ENCODE results near the gene ZNF804A.

GRCh38 chr2:184620367-184620766 is 22.0 kb downstream of the ZNF804A start:
- no peak for TF ChIP-seq POLR2A (IDR thresholded peaks at IDR 0.05)
- TF ChIP-seq, protein P1, sequence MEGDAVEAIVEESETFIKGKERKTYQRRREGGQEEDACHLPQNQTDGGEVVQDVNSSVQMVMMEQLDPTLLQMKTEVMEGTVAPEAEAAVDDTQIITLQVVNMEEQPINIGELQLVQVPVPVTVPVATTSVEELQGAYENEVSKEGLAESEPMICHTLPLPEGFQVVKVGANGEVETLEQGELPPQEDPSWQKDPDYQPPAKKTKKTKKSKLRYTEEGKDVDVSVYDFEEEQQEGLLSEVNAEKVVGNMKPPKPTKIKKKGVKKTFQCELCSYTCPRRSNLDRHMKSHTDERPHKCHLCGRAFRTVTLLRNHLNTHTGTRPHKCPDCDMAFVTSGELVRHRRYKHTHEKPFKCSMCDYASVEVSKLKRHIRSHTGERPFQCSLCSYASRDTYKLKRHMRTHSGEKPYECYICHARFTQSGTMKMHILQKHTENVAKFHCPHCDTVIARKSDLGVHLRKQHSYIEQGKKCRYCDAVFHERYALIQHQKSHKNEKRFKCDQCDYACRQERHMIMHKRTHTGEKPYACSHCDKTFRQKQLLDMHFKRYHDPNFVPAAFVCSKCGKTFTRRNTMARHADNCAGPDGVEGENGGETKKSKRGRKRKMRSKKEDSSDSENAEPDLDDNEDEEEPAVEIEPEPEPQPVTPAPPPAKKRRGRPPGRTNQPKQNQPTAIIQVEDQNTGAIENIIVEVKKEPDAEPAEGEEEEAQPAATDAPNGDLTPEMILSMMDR (IDR thresholded peaks at IDR 0.05), result no peak

Data from uterus (tissue), 2 donors.